Measurements from ENCODE around the gene VPS13D. TPM values are rescaled to one million over a fixed set of nuclear protein-coding genes. Genes with fewer than 3 reads are reported as not detected.

VPS13D gene
- total and polyA plus RNA-seq, 2 donors (not counting 3 experiments of a cell fraction or from before 2014, with no cell fraction given), result 13.6 to 48.5 TPM

DNA sequence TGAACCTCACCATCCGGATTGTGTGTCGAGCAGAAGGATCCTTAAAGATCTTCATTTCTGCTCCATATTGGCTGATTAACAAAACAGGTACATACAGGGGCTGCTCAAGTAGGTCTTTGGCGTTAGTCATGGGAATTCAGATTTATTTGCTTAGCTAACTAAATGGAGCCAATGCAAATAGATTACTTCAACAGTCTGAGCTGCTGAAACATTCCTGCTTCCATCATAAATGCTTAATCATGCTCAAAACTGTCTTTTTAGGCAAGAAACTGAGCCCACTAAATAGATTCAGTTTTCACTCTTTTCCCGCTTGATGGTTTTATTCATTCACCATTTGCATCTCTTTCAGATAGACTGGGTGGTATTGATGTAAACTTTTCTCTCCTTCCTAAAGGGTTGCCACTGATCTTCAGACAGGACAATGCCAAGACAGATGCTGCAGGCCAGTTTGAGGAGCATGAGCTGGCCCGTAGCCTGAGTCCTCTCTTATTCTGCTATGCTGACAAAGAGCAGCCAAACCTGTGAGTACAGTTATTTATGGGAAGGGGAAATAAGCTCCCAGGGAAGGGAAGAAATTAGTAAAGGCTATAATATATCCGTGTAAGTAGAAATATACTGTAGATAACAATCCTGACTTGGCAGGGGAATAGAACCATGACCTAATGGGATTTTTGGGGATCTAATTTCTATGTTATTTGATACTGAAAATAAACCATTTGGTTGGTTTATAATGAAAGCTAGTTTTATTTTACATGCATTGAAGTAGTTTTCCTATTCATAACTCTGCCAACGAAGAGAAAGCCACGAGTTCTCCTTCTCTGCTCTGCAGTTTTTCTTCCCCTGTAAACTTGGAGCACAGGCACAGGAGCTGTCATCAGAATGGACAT, 126.4 kb downstream of the VPS13D start:
- Histone ChIP-seq H3K9me3 (replicated peaks; ENCODE audit: control insufficient read depth, insufficient read depth, low read length) (no peaks in the 10 kb centered on the region), H4K20me1 (replicated peaks; ENCODE audit: control insufficient read depth, extremely low read depth, insufficient read depth, low read length) (no peaks in the 10 kb centered on the region), H3K4me2 (ENCODE audit: insufficient read depth, low read length) (no peak overlapping the region), H3K27me3 (ENCODE audit: control insufficient read depth in 2 of 2, insufficient read depth in 2 of 2, low read length in 2 of 2) (no peaks in the 10 kb centered on the region), H3K4me1 (ENCODE audit: control insufficient read depth, extremely low read depth, insufficient read depth, low read length) (no peaks in the 10 kb centered on the region), H3K9ac (replicated peaks; ENCODE audit: extremely low read depth, insufficient read depth, low read length) (no peak overlapping the region), H3K79me2 (ENCODE audit: control insufficient read depth, insufficient read depth, low read length) (no peaks in the 10 kb centered on the region), H3K27ac (ENCODE audit: insufficient read depth, low read depth, low read length) (no peak overlapping the region), H3K4me3 (replicated peaks in 1 of 3; ENCODE audit: insufficient read depth in 1 of 3, low read depth in 1 of 3, low read length in 3 of 3) (no peak overlapping the region), H3K9me1 (replicated peaks; ENCODE audit: control insufficient read depth, extremely low read depth, insufficient read depth, low read length) (no peaks in the 10 kb centered on the region), H3K36me3 (ENCODE audit: control insufficient read depth in 2 of 2, extremely low read depth in 1 of 2, insufficient read depth in 2 of 2, low read length in 2 of 2) (peaks cover 2 to 14% of the 10 kb centered on the region in 2 experiments), H2AFZ (ENCODE audit: low read depth, low read length) (no peak overlapping the region)
- no peak for TF ChIP-seq JUN (IDR thresholded peaks at IDR 0.05; ENCODE audit: borderline replicate concordance, insufficient read depth, insufficient read length, low read depth)
- TF ChIP-seq POLR2A (IDR thresholded peaks at IDR 0.05; ENCODE audit: low read depth, low read length), result no peak
- TF ChIP-seq MYC (IDR thresholded peaks at IDR 0.05; ENCODE audit: low read depth, low read length), result no peak
- TF ChIP-seq, protein P1, sequence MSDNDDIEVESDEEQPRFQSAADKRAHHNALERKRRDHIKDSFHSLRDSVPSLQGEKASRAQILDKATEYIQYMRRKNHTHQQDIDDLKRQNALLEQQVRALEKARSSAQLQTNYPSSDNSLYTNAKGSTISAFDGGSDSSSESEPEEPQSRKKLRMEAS (IDR thresholded peaks at IDR 0.05; ENCODE audit: insufficient read depth, insufficient read length), result no peak
- TF ChIP-seq GATA2 (IDR thresholded peaks at IDR 0.05; ENCODE audit: insufficient read depth, insufficient read length, low read depth, low read length), result no peak
- no peak for TF ChIP-seq EZH2 (IDR thresholded peaks at IDR 0.05; ENCODE audit: borderline replicate concordance, low read depth, low read length, severe bottlenecking)
- TF ChIP-seq, protein P2, sequence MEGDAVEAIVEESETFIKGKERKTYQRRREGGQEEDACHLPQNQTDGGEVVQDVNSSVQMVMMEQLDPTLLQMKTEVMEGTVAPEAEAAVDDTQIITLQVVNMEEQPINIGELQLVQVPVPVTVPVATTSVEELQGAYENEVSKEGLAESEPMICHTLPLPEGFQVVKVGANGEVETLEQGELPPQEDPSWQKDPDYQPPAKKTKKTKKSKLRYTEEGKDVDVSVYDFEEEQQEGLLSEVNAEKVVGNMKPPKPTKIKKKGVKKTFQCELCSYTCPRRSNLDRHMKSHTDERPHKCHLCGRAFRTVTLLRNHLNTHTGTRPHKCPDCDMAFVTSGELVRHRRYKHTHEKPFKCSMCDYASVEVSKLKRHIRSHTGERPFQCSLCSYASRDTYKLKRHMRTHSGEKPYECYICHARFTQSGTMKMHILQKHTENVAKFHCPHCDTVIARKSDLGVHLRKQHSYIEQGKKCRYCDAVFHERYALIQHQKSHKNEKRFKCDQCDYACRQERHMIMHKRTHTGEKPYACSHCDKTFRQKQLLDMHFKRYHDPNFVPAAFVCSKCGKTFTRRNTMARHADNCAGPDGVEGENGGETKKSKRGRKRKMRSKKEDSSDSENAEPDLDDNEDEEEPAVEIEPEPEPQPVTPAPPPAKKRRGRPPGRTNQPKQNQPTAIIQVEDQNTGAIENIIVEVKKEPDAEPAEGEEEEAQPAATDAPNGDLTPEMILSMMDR (IDR thresholded peaks at IDR 0.05; ENCODE audit: extremely low read depth in 1 of 2, insufficient read depth in 1 of 2, low read depth in 1 of 2, low read length in 2 of 2), result no peak
- no peak for TF ChIP-seq POLR2AphosphoS5 (IDR thresholded peaks at IDR 0.05; ENCODE audit: insufficient read depth, low read depth, low read length)
- TF ChIP-seq FOS (IDR thresholded peaks at IDR 0.05; ENCODE audit: borderline replicate concordance, insufficient read depth, low read length), result no peak
- FAIRE-seq (no peak), DNase-seq (ENCODE audit: low read depth, low spot score) (no peak)
- intact Hi-C loops (cut with micrococcal nuclease) (no loop called here), dilution Hi-C loops (cut with MboI; ENCODE audit: extremely low pct_ligation_motif_present, low sequenced_read_pairs) (no loop called here)
- ChIA-PET CTCF (interaction anchor here (0.8 to 1.9 kb wide), 3 partner anchors 12 to 303 kb away, joined by 3 to 5 read pairs (median 4); no protein-coding TSS in a partner anchor), POLR2A (interaction anchor here (0.6 kb wide), 1 partner anchor 76 kb away, joined by 6 read pairs; no protein-coding TSS in a partner anchor)
- no TSS peak for BruUV-seq (replicated peaks)

Data from endothelial cell of umbilical vein (primary cell).